Measurements from ENCODE around the gene CCR5. TPM values are rescaled to one million over a fixed set of nuclear protein-coding genes. Genes with fewer than 3 reads are reported as not detected.
A peak's percentile ranks its signal among the peaks of the same experiment; 100 is the strongest.

The CCR5 gene
- total RNA-seq (2014; rRNA removed): not detected in 2 replicates
- Bru-seq, nascent RNA: not detected
- percentile 10 among the genes with signal in this experiment for BruChase-seq, experiment 1, labeled RNA remaining after a 6-hour chase
- BruChase-seq, experiment 2, labeled RNA remaining after a 2-hour chase: percentile 9 among the genes with signal in this experiment
- long read RNA-seq: 0 reads

- Histone ChIP-seq H3K9ac (ENCODE audit: low read length) (no peak within 1 kb of the TSS), H2AFZ (ENCODE audit: low read length) (0 out of 2 replicates have a peak within 1 kb of the TSS, but pooled peaks have one; percentile 19), H3K9me2 (replicated peaks; ENCODE audit: low read length) (no peaks in the 10 kb centered on the region), H4K20me1 (ENCODE audit: low read length) (no peaks in the 10 kb centered on the region), H3K36me3 (ENCODE audit: low read depth, low read length) (no peaks in the 10 kb centered on the region; the same call in 1 of the 2 replicates), H3K4me3 (ENCODE audit: low read length) (no peak within 1 kb of the TSS), H3K4me1 (ENCODE audit: insufficient read depth, low read length) (peaks cover 13% of the 10 kb centered on the region), H3K27ac (ENCODE audit: low read length) (no peak within 1 kb of the TSS), H3F3A (ENCODE audit: low read length, unreplicated experiment) (no peaks in the 10 kb centered on the region), H3K4me2 (ENCODE audit: low read length) (no peak within 1 kb of the TSS), H3K79me2 (ENCODE audit: low read length) (no peaks in the 10 kb centered on the region), H3K27me3 (ENCODE audit: low read length) (no peaks in the 10 kb centered on the region), H3K9me3 (ENCODE audit: low read length) (no peaks in the 10 kb centered on the region)
- ChIA-PET CTCF (interaction anchor here (0.6 to 1.3 kb wide), 5 partner anchors 117 to 432 kb away, joined by 3 to 9 read pairs (median 3); no protein-coding TSS in a partner anchor), POLR2A (ENCODE audit: unreplicated experiment) (no interaction called here)
- BruUV-seq (replicated peaks): no TSS peak
- ATAC-seq: no peak
- intact Hi-C loops (cut with micrococcal nuclease): no loop called here
- TF ChIP-seq EZH2phosphoT487 (IDR thresholded peaks at IDR 0.05; ENCODE audit: borderline replicate concordance, low read length): no peak
- peak; percentile 35 for DNase-seq
Measured at GRCh38 chr3:46370839-46371518, at the start of gene CCR5. Gene CCR5 (plus strand): TSS chr3:46370946. CDS start chr3:46372903, 1,957 bp downstream.

GRCh38 chr3:46321461-46322104 lies 49.2 kb upstream of the CCR5 start:
- no peaks in the 10 kb centered on the region for H3K9me2 ChIP-seq (replicated peaks; ENCODE audit: low read length)
- ChIA-PET POLR2A (ENCODE audit: unreplicated experiment) (no interaction called here), CTCF (no interaction called here)
- H3K9me3 ChIP-seq (ENCODE audit: low read length): no peaks in the 10 kb centered on the region
- no peaks in the 10 kb centered on the region for H3F3A ChIP-seq (ENCODE audit: low read length, unreplicated experiment)
- H3K9ac ChIP-seq (ENCODE audit: low read length): no peak overlapping the region
- H3K4me3 ChIP-seq (ENCODE audit: low read length): no peak overlapping the region
- H3K4me2 ChIP-seq (ENCODE audit: low read length): no peak overlapping the region
- TF ChIP-seq EZH2 (IDR thresholded peaks at IDR 0.05; ENCODE audit: low read length, unreplicated experiment) (no peak), EZH2phosphoT487 (IDR thresholded peaks at IDR 0.05; ENCODE audit: borderline replicate concordance, low read length) (no peak), CTCF (conservative IDR thresholded peaks at IDR 0.05; ENCODE audit: low read depth, low read length) (no peak)
- ATAC-seq: no peak
- H4K20me1 ChIP-seq (ENCODE audit: low read length): no peaks in the 10 kb centered on the region
- no peak overlapping the region for H3K27ac ChIP-seq (ENCODE audit: low read length)
- no peak overlapping the region for H2AFZ ChIP-seq (ENCODE audit: low read length)
- no peaks in the 10 kb centered on the region for H3K36me3 ChIP-seq (ENCODE audit: low read depth, low read length)
- no peaks in the 10 kb centered on the region for H3K4me1 ChIP-seq (ENCODE audit: insufficient read depth, low read length)
- H3K27me3 ChIP-seq (ENCODE audit: low read length): no peaks in the 10 kb centered on the region; the same call in 1 of the 2 replicates
- DNase-seq: no peak
- no peaks in the 10 kb centered on the region for H3K79me2 ChIP-seq (ENCODE audit: low read length)
- BruUV-seq (replicated peaks): no TSS peak
- intact Hi-C loops (cut with micrococcal nuclease): no loop called here

- Histone ChIP-seq H3K4me1 (ENCODE audit: insufficient read depth, low read length) (no peaks in the 10 kb centered on the region), H2AFZ (ENCODE audit: low read length) (no peak overlapping the region), H3K4me3 (ENCODE audit: low read length) (no peak overlapping the region), H3K9me3 (ENCODE audit: low read length) (peaks cover 10% of the 10 kb centered on the region; the same call in 1 of the 2 replicates), H3K27me3 (ENCODE audit: low read length) (no peaks in the 10 kb centered on the region; the same call in 1 of the 2 replicates), H3F3A (ENCODE audit: low read length, unreplicated experiment) (no peaks in the 10 kb centered on the region), H3K9me2 (replicated peaks; ENCODE audit: low read length) (no peaks in the 10 kb centered on the region), H3K36me3 (ENCODE audit: low read depth, low read length) (no peaks in the 10 kb centered on the region), H4K20me1 (ENCODE audit: low read length) (no peaks in the 10 kb centered on the region), H3K9ac (ENCODE audit: low read length) (no peak overlapping the region), H3K79me2 (ENCODE audit: low read length) (no peaks in the 10 kb centered on the region), H3K27ac (ENCODE audit: low read length) (no peak overlapping the region), H3K4me2 (ENCODE audit: low read length) (no peak overlapping the region)
- no peak for TF ChIP-seq EZH2phosphoT487 (IDR thresholded peaks at IDR 0.05; ENCODE audit: borderline replicate concordance, low read length)
- no peak for TF ChIP-seq EZH2 (IDR thresholded peaks at IDR 0.05; ENCODE audit: low read length, unreplicated experiment)
- TF ChIP-seq CTCF (conservative IDR thresholded peaks at IDR 0.05; ENCODE audit: low read depth, low read length): no peak
- CTCF ChIA-PET: no interaction called here
- BruUV-seq (replicated peaks): no TSS peak
- intact Hi-C loops (cut with micrococcal nuclease): no loop called here
- POLR2A ChIA-PET (ENCODE audit: unreplicated experiment): no interaction called here
- no peak for ATAC-seq
- no peak for DNase-seq
Measured at GRCh38 chr3:46324036-46324435, 46.7 kb upstream of the CCR5 start.
